ENCODE results near the gene HES3.

HES3 gene

GRCh38 chr1:6245869-6246496 is 2.0 kb downstream of the HES3 start:
- no peak for DNase-seq (ENCODE audit: low read depth in 2 of 2)

GRCh38 chr1:6246497-6247467 is 2.8 kb downstream of the HES3 start:
- DNase-seq (ENCODE audit: low read depth in 2 of 2), result peak; percentile 57 to 71

GRCh38 chr1:6247651-6248050 is 3.7 kb downstream of the HES3 start:
- no peak for DNase-seq (ENCODE audit: low read depth in 2 of 2)

GRCh38 chr1:6248161-6248776 is 4.3 kb downstream of the HES3 start:
- DNase-seq (ENCODE audit: low read depth in 2 of 2), result no peak

- DNase-seq (ENCODE audit: low read depth in 2 of 2), result no peak
These were observed 5.2 kb downstream of the HES3 start for GRCh38 chr1:6248932-6249738.

GRCh38 chr1:6249739-6250689 is 6.0 kb downstream of the HES3 start:
- DNase-seq (ENCODE audit: low read depth in 2 of 2), result no peak

GRCh38 chr1:6251233-6251632 is 7.3 kb downstream of the HES3 start:
- no peak for DNase-seq (ENCODE audit: low read depth in 2 of 2)

GRCh38 chr1:6251681-6252373 is 7.8 kb downstream of the HES3 start:
- DNase-seq (ENCODE audit: low read depth in 2 of 2), result no peak

- no peak for DNase-seq (ENCODE audit: low read depth in 2 of 2)
These were observed 8.4 kb downstream of the HES3 start for GRCh38 chr1:6252374-6252710.

GRCh38 chr1:6253380-6253779 is 9.4 kb downstream of the HES3 start:
- no peak for DNase-seq (ENCODE audit: low read depth in 2 of 2)

- no peak for DNase-seq (ENCODE audit: low read depth in 2 of 2)
These were observed 10.7 kb downstream of the HES3 start for GRCh38 chr1:6254691-6255090.

- DNase-seq (ENCODE audit: low read depth in 2 of 2), result no peak
These were observed 12.7 kb downstream of the HES3 start for GRCh38 chr1:6256645-6257044.

- DNase-seq (ENCODE audit: low read depth in 2 of 2), result no peak
These were observed 13.6 kb downstream of the HES3 start for GRCh38 chr1:6257541-6258069.

- no peak for DNase-seq (ENCODE audit: low read depth in 2 of 2)
These were observed 14.7 kb downstream of the HES3 start for GRCh38 chr1:6258675-6259074.

GRCh38 chr1:6259491-6260362 is 15.7 kb downstream of the HES3 start:
- peak; percentile 49 to 58 for DNase-seq (ENCODE audit: low read depth in 2 of 2)

- DNase-seq (ENCODE audit: low read depth in 2 of 2), result no peak
These were observed 16.5 kb downstream of the HES3 start for GRCh38 chr1:6260433-6260934.

- no peak for DNase-seq (ENCODE audit: low read depth in 2 of 2)
These were observed 17.1 kb downstream of the HES3 start, which contains the start of gene GPR153 for GRCh38 chr1:6260961-6261614. Gene GPR153 (minus strand): TSS chr1:6261098. CDS start chr1:6254905, 6,193 bp downstream.

- no peak for DNase-seq (ENCODE audit: low read depth in 2 of 2)
These were observed 17.6 kb downstream of the HES3 start for GRCh38 chr1:6261615-6261995.
